ENCODE data around the gene GTF2A1L. TPM values are rescaled to one million over a fixed set of nuclear protein-coding genes. Genes with fewer than 3 reads are reported as not detected.

GTF2A1L gene
- polyA plus RNA-seq, 2 of the 4 experiments (the other 2 are of a cell fraction): not detected

DNA sequence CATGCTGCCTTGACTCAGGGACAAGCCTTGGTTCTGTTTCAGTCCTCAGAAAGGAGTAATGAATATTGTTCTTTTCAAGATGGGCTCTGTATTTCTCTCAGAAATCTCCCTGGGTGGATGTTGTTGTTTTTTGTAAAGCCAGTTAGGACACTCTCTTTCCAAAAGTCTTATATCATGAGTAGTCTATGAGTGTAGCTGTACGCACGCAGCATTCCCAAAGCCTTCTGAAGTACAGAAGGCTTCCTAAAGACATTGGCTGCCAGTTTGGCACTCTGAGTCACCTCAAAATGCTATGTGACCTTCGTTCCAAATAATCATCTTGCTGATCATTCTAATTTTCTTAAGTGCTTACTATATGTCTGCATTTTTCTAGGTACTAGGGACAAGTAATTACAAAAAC is 16.7 kb upstream of the GTF2A1L start:
- no peak overlapping the region for H3K4me2 ChIP-seq
- ATAC-seq: 0 out of 6 replicates have a peak, but pooled peaks of 1 of the 2 experiments have one; percentile 10
- POLR2A ChIA-PET: no interaction called here

DNA sequence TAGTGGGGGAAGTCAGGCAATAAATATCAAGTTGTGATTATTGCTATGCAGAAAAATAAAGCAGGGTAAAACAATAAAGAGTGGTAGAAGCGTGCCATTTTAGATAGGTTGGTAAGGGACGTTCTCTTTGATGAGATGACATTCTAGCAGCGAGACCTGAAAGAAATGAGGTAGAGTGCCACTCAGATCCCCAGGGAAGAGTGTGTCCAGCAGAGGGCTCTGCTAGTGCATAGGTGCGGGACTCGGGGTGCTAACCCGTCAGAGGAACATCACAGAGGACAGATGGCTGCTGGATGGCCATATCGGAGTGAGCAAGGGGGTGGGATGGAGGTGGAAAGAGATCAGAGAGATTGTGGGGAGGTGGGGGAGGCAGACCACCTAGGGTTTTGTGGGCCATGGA is 16.3 kb upstream of the GTF2A1L start:
- POLR2A ChIA-PET: no interaction called here
- Histone ChIP-seq H3K27ac (no peak overlapping the region), H3K9me3 (no peaks in the 10 kb centered on the region), H3K4me1 (no peaks in the 10 kb centered on the region), H3K4me2 (no peak overlapping the region), H3K4me3 (no peak overlapping the region)
- peak; percentile 88 to 95 for ATAC-seq
- 3% methylated on average over 7 of the region's 7 CpGs for WGBS (ENCODE audit: missing lambda C conversion rate)
- DNase-seq (ENCODE audit: low read depth in 1 of 2, low spot score in 1 of 2): peak in 1 of 2 experiments; percentile 42
- TF ChIP-seq RAD21 (conservative IDR thresholded peaks at IDR 0.05 in 1 of 2, IDR thresholded peaks at IDR 0.05 in 1 of 2) (peak; percentile 37 to 55; a peak in 3 of 5 replicates), ESRRA (IDR thresholded peaks at IDR 0.05; ENCODE audit: borderline replicate concordance, low read length) (no peak), RCOR1 (IDR thresholded peaks at IDR 0.05; ENCODE audit: low read depth, low read length) (no peak), SMC3 (IDR thresholded peaks at IDR 0.05) (peak; percentile 31; the same call in 2 of the 3 replicates), POLR2A (IDR thresholded peaks at IDR 0.05; ENCODE audit: low read length) (no peak)
- TF ChIP-seq, protein P1, sequence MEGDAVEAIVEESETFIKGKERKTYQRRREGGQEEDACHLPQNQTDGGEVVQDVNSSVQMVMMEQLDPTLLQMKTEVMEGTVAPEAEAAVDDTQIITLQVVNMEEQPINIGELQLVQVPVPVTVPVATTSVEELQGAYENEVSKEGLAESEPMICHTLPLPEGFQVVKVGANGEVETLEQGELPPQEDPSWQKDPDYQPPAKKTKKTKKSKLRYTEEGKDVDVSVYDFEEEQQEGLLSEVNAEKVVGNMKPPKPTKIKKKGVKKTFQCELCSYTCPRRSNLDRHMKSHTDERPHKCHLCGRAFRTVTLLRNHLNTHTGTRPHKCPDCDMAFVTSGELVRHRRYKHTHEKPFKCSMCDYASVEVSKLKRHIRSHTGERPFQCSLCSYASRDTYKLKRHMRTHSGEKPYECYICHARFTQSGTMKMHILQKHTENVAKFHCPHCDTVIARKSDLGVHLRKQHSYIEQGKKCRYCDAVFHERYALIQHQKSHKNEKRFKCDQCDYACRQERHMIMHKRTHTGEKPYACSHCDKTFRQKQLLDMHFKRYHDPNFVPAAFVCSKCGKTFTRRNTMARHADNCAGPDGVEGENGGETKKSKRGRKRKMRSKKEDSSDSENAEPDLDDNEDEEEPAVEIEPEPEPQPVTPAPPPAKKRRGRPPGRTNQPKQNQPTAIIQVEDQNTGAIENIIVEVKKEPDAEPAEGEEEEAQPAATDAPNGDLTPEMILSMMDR (IDR thresholded peaks at IDR 0.05): peak; percentile 45; the same call in 2 of the 3 replicates
- CTCF ChIA-PET: interaction anchor here (1.1 to 2.7 kb wide), 6 partner anchors 9 to 1543 kb away, joined by 4 to 15 read pairs (median 6); no protein-coding TSS in a partner anchor
- no peak for FAIRE-seq

More for the DNA sequence above, 16.7 kb upstream of the GTF2A1L start:
- CTCF ChIA-PET: interaction anchor here (1.1 to 2.7 kb wide), 8 partner anchors 9 to 1543 kb away, joined by 3 to 15 read pairs (median 5); no protein-coding TSS in a partner anchor
- DNase-seq (ENCODE audit: low read depth in 1 of 2, low spot score in 1 of 2) (no peak), FAIRE-seq (no peak)
- H3K27ac ChIP-seq: no peak overlapping the region
- WGBS (ENCODE audit: missing lambda C conversion rate): 47% methylated on average over 3 of the region's 3 CpGs
- H3K4me1 ChIP-seq: no peaks in the 10 kb centered on the region
- TF ChIP-seq, protein P2, sequence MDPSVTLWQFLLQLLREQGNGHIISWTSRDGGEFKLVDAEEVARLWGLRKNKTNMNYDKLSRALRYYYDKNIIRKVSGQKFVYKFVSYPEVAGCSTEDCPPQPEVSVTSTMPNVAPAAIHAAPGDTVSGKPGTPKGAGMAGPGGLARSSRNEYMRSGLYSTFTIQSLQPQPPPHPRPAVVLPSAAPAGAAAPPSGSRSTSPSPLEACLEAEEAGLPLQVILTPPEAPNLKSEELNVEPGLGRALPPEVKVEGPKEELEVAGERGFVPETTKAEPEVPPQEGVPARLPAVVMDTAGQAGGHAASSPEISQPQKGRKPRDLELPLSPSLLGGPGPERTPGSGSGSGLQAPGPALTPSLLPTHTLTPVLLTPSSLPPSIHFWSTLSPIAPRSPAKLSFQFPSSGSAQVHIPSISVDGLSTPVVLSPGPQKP (IDR thresholded peaks at IDR 0.05; ENCODE audit: low read depth, low read length): no peak
- TF ChIP-seq ATOH8 (CRISPR knock-in tag; IDR thresholded peaks at IDR 0.05; ENCODE audit: low read depth) (no peak), CHD4 (IDR thresholded peaks at IDR 0.05; ENCODE audit: borderline replicate concordance) (no peak), GATA3 (IDR thresholded peaks at IDR 0.05; ENCODE audit: borderline replicate concordance) (no peak)
- no peak overlapping the region for H3K4me3 ChIP-seq
- H3K9me3 ChIP-seq: no peaks in the 10 kb centered on the region

- no peak overlapping the region for H3K27ac ChIP-seq
- H3K4me2 ChIP-seq: no peak overlapping the region
- FAIRE-seq: no peak
- DNase-seq (ENCODE audit: low read depth in 1 of 2, low spot score in 1 of 2): no peak
- H3K4me3 ChIP-seq: no peak overlapping the region
- H3K9me3 ChIP-seq: no peaks in the 10 kb centered on the region
- ChIA-PET POLR2A (no interaction called here), CTCF (interaction anchor here (0.9 to 1.2 kb wide), 2 partner anchors 11 to 17 kb away, joined by 3 read pairs; no protein-coding TSS in a partner anchor)
- WGBS (ENCODE audit: missing lambda C conversion rate): 56% methylated on average over 5 of the region's 5 CpGs
- no peaks in the 10 kb centered on the region for H3K4me1 ChIP-seq
- TF ChIP-seq MAZ (IDR thresholded peaks at IDR 0.05; ENCODE audit: borderline replicate concordance, low read depth, low read length) (no peak), HOXB13 (CRISPR knock-in tag; IDR thresholded peaks at IDR 0.05; ENCODE audit: low read depth) (no peak), CEBPB (IDR thresholded peaks at IDR 0.05) (no peak), FOSB (CRISPR knock-in tag; IDR thresholded peaks at IDR 0.05) (no peak), FOSL2 (IDR thresholded peaks at IDR 0.05) (no peak), FOSL2 (CRISPR knock-in tag; IDR thresholded peaks at IDR 0.05) (no peak), ZC3H11A (IDR thresholded peaks at IDR 0.05) (no peak), HES2 (IDR thresholded peaks at IDR 0.05) (no peak)
- TF ChIP-seq, protein P3, sequence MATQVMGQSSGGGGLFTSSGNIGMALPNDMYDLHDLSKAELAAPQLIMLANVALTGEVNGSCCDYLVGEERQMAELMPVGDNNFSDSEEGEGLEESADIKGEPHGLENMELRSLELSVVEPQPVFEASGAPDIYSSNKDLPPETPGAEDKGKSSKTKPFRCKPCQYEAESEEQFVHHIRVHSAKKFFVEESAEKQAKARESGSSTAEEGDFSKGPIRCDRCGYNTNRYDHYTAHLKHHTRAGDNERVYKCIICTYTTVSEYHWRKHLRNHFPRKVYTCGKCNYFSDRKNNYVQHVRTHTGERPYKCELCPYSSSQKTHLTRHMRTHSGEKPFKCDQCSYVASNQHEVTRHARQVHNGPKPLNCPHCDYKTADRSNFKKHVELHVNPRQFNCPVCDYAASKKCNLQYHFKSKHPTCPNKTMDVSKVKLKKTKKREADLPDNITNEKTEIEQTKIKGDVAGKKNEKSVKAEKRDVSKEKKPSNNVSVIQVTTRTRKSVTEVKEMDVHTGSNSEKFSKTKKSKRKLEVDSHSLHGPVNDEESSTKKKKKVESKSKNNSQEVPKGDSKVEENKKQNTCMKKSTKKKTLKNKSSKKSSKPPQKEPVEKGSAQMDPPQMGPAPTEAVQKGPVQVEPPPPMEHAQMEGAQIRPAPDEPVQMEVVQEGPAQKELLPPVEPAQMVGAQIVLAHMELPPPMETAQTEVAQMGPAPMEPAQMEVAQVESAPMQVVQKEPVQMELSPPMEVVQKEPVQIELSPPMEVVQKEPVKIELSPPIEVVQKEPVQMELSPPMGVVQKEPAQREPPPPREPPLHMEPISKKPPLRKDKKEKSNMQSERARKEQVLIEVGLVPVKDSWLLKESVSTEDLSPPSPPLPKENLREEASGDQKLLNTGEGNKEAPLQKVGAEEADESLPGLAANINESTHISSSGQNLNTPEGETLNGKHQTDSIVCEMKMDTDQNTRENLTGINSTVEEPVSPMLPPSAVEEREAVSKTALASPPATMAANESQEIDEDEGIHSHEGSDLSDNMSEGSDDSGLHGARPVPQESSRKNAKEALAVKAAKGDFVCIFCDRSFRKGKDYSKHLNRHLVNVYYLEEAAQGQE (IDR thresholded peaks at IDR 0.05): no peak
- no peak for ATAC-seq
These were observed 12.0 kb upstream of the GTF2A1L start for GRCh38 chr2:48605482-48606175.
